KBM-7 (cell line): ENCODE data around the gene C9orf153.
"Not testable (repeated sequence)": the region's sequence is repeated elsewhere in the genome, so short reads cannot be mapped to it uniquely, and the experiment has no call there.

ENCODE experiments used
- DNase-seq: peaks from one replicate; pipeline ENCODE4 v3.0.0-alpha.2; 2015
- in situ Hi-C: fragments of 300-500 bp; cut with MboI; formaldehyde crosslinking; loops from 2 replicates; pipeline ENCODE4 v1.14.3; 2020; ENCODE audit warnings: low sequenced_read_pairs, low pct_unique_long_range_greater_than_20kb, mixed read lengths

Gene C9orf153

DNA sequence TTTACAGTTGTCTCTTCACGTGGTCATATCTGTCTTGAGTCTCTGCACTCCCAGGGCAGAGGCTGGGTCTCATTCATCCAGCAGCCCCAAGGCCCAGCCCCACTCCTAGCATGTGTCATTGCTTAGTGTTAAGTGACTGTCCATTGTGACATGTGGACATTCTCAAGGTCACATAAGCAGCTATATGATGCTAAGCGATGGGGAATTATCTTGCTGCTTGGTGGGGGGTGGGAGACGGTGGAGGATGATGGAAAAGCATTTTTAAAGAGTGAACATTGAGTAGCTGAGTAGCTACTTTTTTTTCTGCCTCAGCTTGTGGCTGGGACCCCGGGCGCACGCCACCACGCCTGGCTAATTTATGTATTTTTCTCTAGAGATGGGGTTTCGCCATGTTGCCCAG is at the start of gene C9orf153:
C9orf153 (minus strand) TSS at position 101 of the 400 bp plus-strand sequence. CDS start 30,054 bp downstream, outside the sequence.
- in situ Hi-C loops: no loop called here
- DNase-seq: no peak

- in situ Hi-C loops: no loop called here
These were observed 49.2 kb upstream of the C9orf153 start for GRCh38 chr9:86308687-86309086.

GRCh38 chr9:86304236-86304730 is 44.8 kb upstream of the C9orf153 start:
- in situ Hi-C loops: no loop called here
- peak; percentile 25 for DNase-seq

More at GRCh38 chr9:86308687-86309086, 49.2 kb upstream of the C9orf153 start:
- DNase-seq: no peak

DNA sequence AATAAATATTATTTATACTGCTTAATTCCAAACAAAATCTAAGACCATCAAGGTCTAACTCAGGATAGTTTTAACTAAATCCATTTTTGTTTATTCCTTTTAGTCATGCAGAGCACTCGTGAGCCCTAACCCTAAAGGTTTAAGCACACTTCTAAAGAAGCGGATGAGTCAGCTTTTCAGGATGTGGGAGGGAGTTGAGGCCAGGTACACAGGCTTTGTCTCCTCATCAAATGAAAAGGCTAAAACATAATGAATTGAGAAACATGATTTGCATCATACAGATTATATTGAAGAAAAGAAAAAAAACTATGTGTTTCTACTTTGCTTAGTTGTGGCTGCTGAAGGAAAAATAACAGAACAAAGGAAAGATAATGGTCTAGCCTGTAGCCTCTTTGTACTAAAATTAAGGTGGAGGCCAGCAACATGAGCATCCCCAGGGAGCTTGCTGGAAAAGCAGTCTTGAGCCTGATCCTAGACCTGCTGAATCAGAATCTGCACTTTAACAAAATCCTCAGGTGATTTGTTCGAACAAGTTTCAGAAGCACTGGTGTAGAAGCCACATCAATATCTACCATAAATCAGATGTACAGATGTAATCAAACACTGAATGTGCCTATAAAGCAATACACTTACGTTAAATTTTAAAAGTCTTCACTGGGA is 44.0 kb upstream of the C9orf153 start:
- in situ Hi-C loops: no loop called here
- DNase-seq: no peak

GRCh38 chr9:86301686-86302085 is 42.2 kb upstream of the C9orf153 start:
- no peak for DNase-seq

DNA sequence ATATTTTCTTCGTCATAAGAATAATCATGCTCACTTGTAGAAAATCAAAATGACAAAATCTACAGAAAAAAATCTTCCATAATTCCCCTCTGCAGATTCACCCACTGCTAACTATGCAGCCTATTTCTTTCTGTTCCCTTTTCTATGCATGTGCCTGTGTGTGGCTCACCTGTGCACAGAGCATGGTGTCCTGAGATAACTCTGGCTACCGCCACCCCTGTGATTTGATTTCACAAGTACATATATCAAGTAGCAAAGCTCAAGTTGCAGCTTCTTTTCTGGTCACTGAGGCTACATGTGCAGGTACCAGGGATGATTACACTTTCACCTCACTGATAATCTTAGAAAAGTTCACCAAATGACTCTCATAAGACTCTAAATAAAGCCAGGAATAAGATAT is 41.2 kb upstream of the C9orf153 start:
- in situ Hi-C loops: no loop called here
- DNase-seq: no peak

More at GRCh38 chr9:86301686-86302085, 42.2 kb upstream of the C9orf153 start:
- in situ Hi-C loops: no loop called here

DNA sequence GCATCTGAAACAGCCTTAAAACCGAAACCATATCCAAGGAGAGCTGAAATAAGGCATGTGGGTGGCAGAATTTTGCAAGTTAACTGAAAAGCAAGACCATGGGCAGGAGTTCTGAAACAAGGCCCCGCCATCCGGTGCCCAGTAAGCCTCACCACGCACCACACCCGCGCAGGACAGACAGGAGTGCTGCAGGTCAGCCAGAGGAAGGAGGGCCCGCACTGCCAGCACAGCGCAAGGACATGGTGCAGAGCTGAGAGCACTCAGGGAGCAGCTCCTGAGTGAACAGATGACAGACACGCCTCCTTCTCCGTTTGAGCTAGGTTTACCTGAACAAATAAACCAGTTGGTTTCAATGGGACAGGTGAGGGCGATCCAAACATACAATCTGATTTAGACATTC is 39.4 kb upstream of the C9orf153 start:
- in situ Hi-C loops: no loop called here
- DNase-seq: no peak

GRCh38 chr9:86290341-86290740 is 30.9 kb upstream of the C9orf153 start:
- DNase-seq, in situ Hi-C loops: not testable (repeated sequence)

GRCh38 chr9:86288499-86289198 is 29.2 kb upstream of the C9orf153 start:
- DNase-seq: no peak
- in situ Hi-C loops: no loop called here

- DNase-seq: peak; percentile 51
- in situ Hi-C loops: no loop called here
These were observed 27.6 kb upstream of the C9orf153 start for GRCh38 chr9:86287013-86287412.

- in situ Hi-C loops: no loop called here
- DNase-seq: no peak
These were observed 26.8 kb upstream of the C9orf153 start for GRCh38 chr9:86286278-86286677.

DNA sequence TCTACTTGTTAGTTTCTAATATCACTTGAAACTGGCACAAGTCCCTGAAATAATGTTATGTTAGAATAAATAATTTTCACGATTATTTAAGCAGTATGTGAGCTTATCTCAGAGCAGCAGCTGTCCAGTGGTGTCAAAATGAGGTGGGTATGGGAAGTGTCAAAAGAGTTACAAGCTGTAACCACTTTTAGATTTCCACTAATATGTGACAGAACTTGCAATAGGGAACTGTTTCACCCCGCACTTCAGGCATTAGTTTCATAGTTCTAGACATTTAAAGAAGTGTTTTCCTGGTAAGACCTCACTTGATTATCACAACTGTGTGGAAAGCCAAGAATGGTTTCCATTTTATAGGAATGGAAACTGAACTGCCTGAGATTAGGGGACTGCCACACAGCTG is 25.8 kb upstream of the C9orf153 start:
- in situ Hi-C loops: no loop called here
- peak; percentile 35 for DNase-seq

- DNase-seq: no peak
- in situ Hi-C loops: no loop called here
These were observed 23.6 kb upstream of the C9orf153 start for GRCh38 chr9:86282979-86283535.

DNA sequence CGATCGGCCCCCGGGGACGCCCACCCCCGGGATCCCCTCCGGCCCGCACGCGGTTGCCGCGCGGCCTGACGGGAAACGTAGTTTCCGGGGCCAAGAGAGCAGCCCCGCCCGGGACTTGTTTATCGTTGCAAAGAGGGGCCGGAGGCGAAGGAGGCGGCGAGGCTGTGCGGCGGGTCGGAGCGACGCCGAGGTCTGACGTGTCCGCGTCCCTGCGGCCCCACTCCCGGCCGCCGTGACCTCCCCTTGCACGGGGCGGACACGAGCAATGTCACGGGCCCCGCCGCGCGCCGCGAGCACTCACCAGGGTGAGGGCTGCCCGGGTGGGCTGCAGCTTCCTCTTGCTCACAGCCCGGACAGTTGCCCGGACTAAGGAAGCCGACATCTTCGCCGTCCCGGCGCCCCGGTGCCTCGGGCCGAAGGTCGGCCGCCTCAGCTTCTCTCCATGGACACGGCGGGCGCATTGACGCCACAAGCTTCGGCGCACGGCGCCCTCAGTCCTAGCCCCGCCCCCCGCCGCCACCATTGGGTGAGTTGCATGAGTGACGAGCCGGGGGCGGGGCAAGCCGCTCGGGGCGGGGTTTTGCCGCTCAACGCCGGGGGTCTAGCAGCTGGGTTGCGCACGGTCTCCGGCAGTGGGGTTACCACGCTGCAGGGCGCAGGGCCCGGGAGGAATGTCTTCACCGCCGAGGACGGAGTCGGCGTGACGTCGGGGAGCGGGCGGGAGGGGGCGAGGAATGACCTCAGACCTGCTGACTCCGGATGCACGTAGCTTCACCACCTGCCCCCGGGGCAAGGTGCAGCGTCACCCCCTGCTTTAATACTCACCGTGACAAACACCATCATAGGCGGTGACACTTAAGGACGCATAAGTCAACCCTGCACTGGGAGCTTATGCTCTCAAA is 22.9 kb upstream of the C9orf153 start, which contains the start of gene ISCA1:
ISCA1 (minus strand) TSS at position 462 of the 902 bp plus-strand sequence; CDS start at position 382, 80 bp downstream.
- DNase-seq: peak; percentile 88
- in situ Hi-C loops: no loop called here

GRCh38 chr9:86281593-86282076 is 22.2 kb upstream of the C9orf153 start:
- no peak for DNase-seq

DNA sequence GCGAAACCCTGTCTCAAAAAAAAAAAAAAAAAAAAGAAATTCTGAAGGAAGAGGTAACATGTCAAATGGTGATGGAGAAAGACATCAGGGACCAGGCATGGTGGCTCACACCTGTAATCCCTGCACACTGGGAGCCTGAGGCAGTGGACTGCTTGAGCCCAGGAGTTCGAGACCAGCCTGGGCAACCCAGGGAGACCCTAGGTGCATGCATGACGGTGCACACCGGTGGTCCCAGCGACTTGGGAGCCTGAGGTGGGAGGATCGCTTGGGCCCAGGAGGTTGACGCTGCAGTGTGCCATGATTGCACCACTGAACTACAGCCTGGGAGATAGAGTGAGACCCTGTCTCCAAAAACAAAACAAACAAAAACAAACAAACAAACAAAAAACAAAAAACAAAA is 21.1 kb upstream of the C9orf153 start:
- no peak for DNase-seq
- in situ Hi-C loops: no loop called here

More at GRCh38 chr9:86281593-86282076, 22.2 kb upstream of the C9orf153 start:
- in situ Hi-C loops: no loop called here

GRCh38 chr9:86279839-86280238 is 20.4 kb upstream of the C9orf153 start:
- no peak for DNase-seq
- in situ Hi-C loops: no loop called here

GRCh38 chr9:86277072-86277471 is 17.6 kb upstream of the C9orf153 start:
- in situ Hi-C loops: no loop called here
- DNase-seq: no peak

- DNase-seq: no peak
- in situ Hi-C loops: no loop called here
These were observed 16.5 kb upstream of the C9orf153 start for GRCh38 chr9:86275962-86276361.
